A549 (cell line): ENCODE data around the gene TSPAN1. TPM values are rescaled to one million over a fixed set of nuclear protein-coding genes. Genes with fewer than 3 reads are reported as not detected.

Experiments used
- ATAC-seq, 2 experiments: fragments of 200-7000 bp in 1 of 2; fragments of >200 bp in 1 of 2; cut with Nextera tagmentation in 1 of 2; cut with Tn5 transposase in 1 of 2; 3 replicates each; pipeline versions ENCODE4 v1.8.0 to v1.9.1; 2018 to 2020; ENCODE audit warnings: mild to moderate bottlenecking in 1 of 2, moderate library complexity in 1 of 2
- CTCF ChIA-PET: fragments of 300-600 bp; sonication (Branson Sonifier 250); formaldehyde crosslinking; extraction: SDS; loops from one replicate; lab custom pipeline; 2021; ENCODE audit warnings: antibody characterized with exemption, inconsistent platforms; lab: Yijun Ruan, JAX
- POLR2A ChIA-PET: fragments of 350-600 bp; formaldehyde crosslinking; extraction: SDS; loops from one replicate; lab custom pipeline; 2021; ENCODE audit warnings: antibody characterized with exemption, inconsistent platforms; lab: Yijun Ruan, JAX
- DNase-seq, 2 experiments: peaks; one replicate each; pipeline versions ENCODE4 v3.0.0 to v3.0.0-alpha.2; 2011 to 2016; ENCODE audit warnings: low read depth in 1 of 2, low spot score in 1 of 2
- FAIRE-seq: peaks from 2 replicates; lab custom pipeline; 2011; peaks lifted over from hg19 to GRCh38; lab: Jason Lieb, UNC
- H3K27ac ChIP-seq, 2 experiments: fragments of >200 bp; sonication (Bioruptor Twin); formaldehyde crosslinking; 3 replicates each; pipeline ENCODE4 v1.5.1; 2016 to 2017
- H3K4me1 ChIP-seq: fragments of >200 bp; sonication (Bioruptor Twin); formaldehyde crosslinking; 3 replicates; pipeline ENCODE4 v1.6.1; 2016
- H3K4me2 ChIP-seq: fragments of >200 bp; sonication (Bioruptor Twin); formaldehyde crosslinking; 3 replicates; pipeline ENCODE4 v1.6.1; 2016
- H3K4me3 ChIP-seq: fragments of >200 bp; sonication (Bioruptor Twin); formaldehyde crosslinking; 3 replicates; pipeline ENCODE4 v1.5.1; 2016
- H3K9me3 ChIP-seq: fragments of >200 bp; sonication (Bioruptor Twin); formaldehyde crosslinking; 3 replicates; pipeline ENCODE4 v1.6.1; 2016
- CHD4 ChIP-seq: fragments of 200-600 bp; sonication (generic); IDR thresholded peaks from 2 replicates; pipeline ENCODE4 v1.6.1; 2016; ENCODE audit warnings: antibody characterized with exemption, mild to moderate bottlenecking, borderline replicate concordance
- E2F6 ChIP-seq: IDR thresholded peaks from 2 replicates; pipeline ENCODE4 v1.6.1; 2012; ENCODE audit warnings: low read depth, borderline replicate concordance
- ELK1 ChIP-seq: fragments of 150-350 bp; IDR thresholded peaks from 2 replicates; pipeline ENCODE4 v1.6.1; 2014; ENCODE audit warnings: low read depth, mild to moderate bottlenecking, low read length
- ESRRA ChIP-seq: fragments of 150-350 bp; IDR thresholded peaks from 2 replicates; pipeline ENCODE4 v1.6.1; 2014; ENCODE audit warnings: mild to moderate bottlenecking, low read length, borderline replicate concordance
- GATA3 ChIP-seq: IDR thresholded peaks from 2 replicates; pipeline ENCODE4 v1.6.1; 2012; ENCODE audit warnings: borderline replicate concordance
- HDAC2 ChIP-seq: fragments of 200-600 bp; sonication (generic); IDR thresholded peaks from 2 replicates; pipeline ENCODE4 v1.6.1; 2016
- HEYL ChIP-seq: fragments of 250-450 bp; sonication (Bioruptor Pico); IDR thresholded peaks from 2 replicates; pipeline ENCODE4 v1.8.0; 2021; ENCODE audit warnings: mild to moderate bottlenecking, moderate library complexity
- HMGXB4 ChIP-seq: fragments of 250-450 bp; sonication (Bioruptor Pico); IDR thresholded peaks from 2 replicates; pipeline ENCODE4 v1.5.0; 2021; ENCODE audit warnings: mild to moderate bottlenecking, moderate library complexity, borderline replicate concordance
- HOXA7 ChIP-seq: fragments of 250-450 bp; sonication (Bioruptor Pico); IDR thresholded peaks from 2 replicates; pipeline ENCODE4 v1.5.0; 2020; ENCODE audit warnings: mild to moderate bottlenecking, moderate library complexity
- HOXB13 ChIP-seq: fragments of 250-450 bp; sonication (Bioruptor Pico); IDR thresholded peaks from 2 replicates; pipeline ENCODE4 v1.5.0; 2020; ENCODE audit warnings: low read depth, mild to moderate bottlenecking, moderate library complexity
- PBX3 ChIP-seq: IDR thresholded peaks from 2 replicates; pipeline ENCODE4 v1.6.1; 2012
- POLR2A ChIP-seq: IDR thresholded peaks from 2 replicates; pipeline ENCODE4 v1.6.1; 2012; ENCODE audit warnings: mild to moderate bottlenecking, low read length
- RAD21 ChIP-seq, 2 experiments: fragments of >200 bp in 1 of 2; sonication (Bioruptor Twin) in 1 of 2; formaldehyde crosslinking in 1 of 2; IDR thresholded peaks in 1 of 2; conservative IDR thresholded peaks in 1 of 2; 2 replicates in 1 of 2; 3 replicates in 1 of 2; pipeline ENCODE4 v1.6.1; 2012 to 2018; ENCODE audit warnings: inconsistent platforms in 1 of 2
- SMC3 ChIP-seq: fragments of >200 bp; sonication (Bioruptor Twin); formaldehyde crosslinking; IDR thresholded peaks from 3 replicates; pipeline ENCODE4 v1.6.1; 2018; ENCODE audit warnings: inconsistent platforms
- SREBF2 ChIP-seq: fragments of 450-650 bp; IDR thresholded peaks from 2 replicates; pipeline ENCODE4 v1.6.1; 2014; ENCODE audit warnings: mild to moderate bottlenecking, moderate library complexity
- TFCP2L1 ChIP-seq: fragments of 250-450 bp; sonication (Bioruptor Pico); IDR thresholded peaks from 2 replicates; pipeline ENCODE4 v1.5.0; 2021; ENCODE audit warnings: mild to moderate bottlenecking
- ZFP36 ChIP-seq: fragments of 450-650 bp; IDR thresholded peaks from 2 replicates; pipeline ENCODE4 v1.6.1; 2014; ENCODE audit warnings: borderline replicate concordance; ENCODE audit not compliant: partially characterized antibody
- ZNF302 ChIP-seq: fragments of 250-450 bp; sonication (Bioruptor Pico); IDR thresholded peaks from 2 replicates; pipeline ENCODE4 v1.9.0; 2021; ENCODE audit warnings: inconsistent platforms, mild to moderate bottlenecking, moderate library complexity
- WGBS: methylation state at CpG from one replicate; pipeline ENCODE4 v1.1.6; 2017; ENCODE audit errors: missing lambda C conversion rate; 5-methylcytosine and 5-hydroxymethylcytosine counted together
- polyA plus RNA-seq, 4 experiments: library from polyadenylated mRNA; depleted of rRNA in 3 of 4; stranded (reverse); fragments of >200 nt; fragmentation: RNase III in 1 of 4; extraction: RNeasy Plus Mini Kit Qiagen cat#74134 plus additional on column Dnase treatment in 1 of 4; gene quantifications; 2 replicates in 3 of 4; 3 replicates in 1 of 4; pipeline ENCODE4 v1.2.3, GENCODE V29; 2011 to 2017

TSPAN1 gene
- polyA plus RNA-seq, 2 of the 4 experiments (the other 2 are of a cell fraction) = 2.1 TPM

GRCh38 chr1:46160212-46160611 is 14.7 kb upstream of the TSPAN1 start:
- CTCF ChIA-PET = no interaction called here
- H3K4me2 ChIP-seq = no peak overlapping the region
- TF ChIP-seq TFCP2L1 (CRISPR knock-in tag) (no peak), E2F6 (no peak), GATA3 (no peak), ZNF302 (CRISPR knock-in tag) (no peak), ESRRA (no peak), PBX3 (no peak)
- POLR2A ChIA-PET = no interaction called here
- no peak for FAIRE-seq
- 52% methylated on average over 1 of the region's 1 CpG for WGBS
- no peak overlapping the region for H3K27ac ChIP-seq
- no peak for ATAC-seq
- no peak overlapping the region for H3K4me3 ChIP-seq
- no peak for DNase-seq
- H3K4me1 ChIP-seq = no peaks in the 10 kb centered on the region
- H3K9me3 ChIP-seq = no peaks in the 10 kb centered on the region

- Histone ChIP-seq H3K4me2 (no peak overlapping the region), H3K4me3 (no peak overlapping the region), H3K9me3 (no peaks in the 10 kb centered on the region), H3K27ac (no peak overlapping the region)
- ChIA-PET CTCF (interaction anchor here (0.9 kb wide), 1 partner anchor 128 kb away, joined by 3 read pairs; no protein-coding TSS in a partner anchor), POLR2A (no interaction called here)
- WGBS = 82% methylated on average over 45 of the region's 47 CpGs
- FAIRE-seq (no peak), DNase-seq (no peak)
- TF ChIP-seq SMC3 (no peak), CHD4 (no peak), ELK1 (no peak), HEYL (CRISPR knock-in tag) (no peak), POLR2A (no peak), HOXB13 (CRISPR knock-in tag) (no peak), E2F6 (no peak), SREBF2 (no peak), RAD21 (conservative IDR thresholded peaks at IDR 0.05 in 1 of 2, IDR thresholded peaks at IDR 0.05 in 1 of 2) (no peak), HMGXB4 (CRISPR knock-in tag) (no peak), HOXA7 (CRISPR knock-in tag) (no peak), HDAC2 (no peak), ZFP36 (no peak)
- TF ChIP-seq, all 56 proteins: peak for 0
- ATAC-seq = no peak
- H3K4me1 ChIP-seq = no peaks in the 10 kb centered on the region
Observed at GRCh38 chr1:46166521-46167462, 8.1 kb upstream of the TSPAN1 start.
